ENCODE measurements around the gene TRAK1.

GRCh38 chr3:42070089-42070488, 21.1 kb upstream of the TRAK1 start:
- TF ChIP-seq NFRKB (IDR thresholded peaks at IDR 0.05), result no peak
- no peak for TF ChIP-seq FOXA1 (IDR thresholded peaks at IDR 0.05)
- TF ChIP-seq SP1 (IDR thresholded peaks at IDR 0.05), result no peak
- TF ChIP-seq ARNT (IDR thresholded peaks at IDR 0.05), result no peak
- TF ChIP-seq PKNOX1 (IDR thresholded peaks at IDR 0.05), result no peak
- TF ChIP-seq ZNF384 (IDR thresholded peaks at IDR 0.05), result no peak
- no peak for TF ChIP-seq HDGF (IDR thresholded peaks at IDR 0.05; ENCODE audit: borderline replicate concordance)
- TF ChIP-seq ELF4 (IDR thresholded peaks at IDR 0.05), result no peak

Measured in HEK293T (cell line).